ENCODE results near the gene SPRING1.

- TF ChIP-seq CTCF (conservative IDR thresholded peaks at IDR 0.05; ENCODE audit: low read length) (no peak), EZH2phosphoT487 (IDR thresholded peaks at IDR 0.05; ENCODE audit: borderline replicate concordance) (no peak)
Observed at GRCh38 chr12:116691205-116691604, 46.7 kb downstream of the SPRING1 start.
